Measurements from ENCODE around the gene RNF121. TPM values are rescaled to one million over a fixed set of nuclear protein-coding genes. Genes with fewer than 3 reads are reported as not detected.

RNF121 gene
- total and polyA plus RNA-seq, 2 of the 13 experiments (the other 11 are each of a cell fraction or from before 2014, with no cell fraction given), result 28.6 to 44.3 TPM

DNA sequence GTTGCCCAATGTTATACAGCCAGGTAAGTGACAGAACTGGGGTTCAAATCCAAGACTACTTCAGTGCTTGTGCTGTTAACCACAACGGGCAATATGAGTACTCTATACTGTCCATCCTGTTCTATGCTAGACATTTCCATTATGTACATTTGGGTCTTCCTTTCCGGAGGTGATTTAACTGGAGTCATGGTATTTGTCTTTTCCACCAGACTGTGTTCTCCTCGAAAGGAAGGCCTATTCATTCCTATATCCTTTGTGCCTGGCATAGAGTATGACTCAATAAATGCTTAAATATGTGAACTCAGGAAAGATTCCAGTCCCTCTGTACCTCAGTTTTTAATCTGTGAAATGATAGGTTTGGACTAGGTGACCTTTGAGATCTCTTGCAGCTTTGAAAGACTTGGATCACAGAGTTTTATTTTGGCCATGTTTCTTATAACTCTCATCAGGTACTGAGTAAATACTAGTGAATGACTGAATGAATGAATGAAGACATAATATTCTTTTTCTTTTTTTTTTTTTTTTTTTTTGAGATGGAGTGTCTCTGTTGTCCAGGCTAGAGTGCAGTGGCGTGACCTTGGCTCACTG, 6.6 kb downstream of the RNF121 start:
- FAIRE-seq (no peak), ATAC-seq (no peak), DNase-seq (ENCODE audit: low spot score) (no peak)
- TF ChIP-seq, protein P1, sequence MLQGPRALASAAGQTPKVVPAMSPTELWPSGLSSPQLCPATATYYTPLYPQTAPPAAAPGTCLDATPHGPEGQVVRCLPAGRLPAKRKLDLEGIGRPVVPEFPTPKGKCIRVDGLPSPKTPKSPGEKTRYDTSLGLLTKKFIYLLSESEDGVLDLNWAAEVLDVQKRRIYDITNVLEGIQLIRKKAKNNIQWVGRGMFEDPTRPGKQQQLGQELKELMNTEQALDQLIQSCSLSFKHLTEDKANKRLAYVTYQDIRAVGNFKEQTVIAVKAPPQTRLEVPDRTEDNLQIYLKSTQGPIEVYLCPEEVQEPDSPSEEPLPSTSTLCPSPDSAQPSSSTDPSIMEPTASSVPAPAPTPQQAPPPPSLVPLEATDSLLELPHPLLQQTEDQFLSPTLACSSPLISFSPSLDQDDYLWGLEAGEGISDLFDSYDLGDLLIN (CRISPR knock-in tag; IDR thresholded peaks at IDR 0.05; ENCODE audit: borderline replicate concordance), result no peak
- Histone ChIP-seq H3K4me2 (ENCODE audit: low read depth, low read length) (no peak overlapping the region), H3K36me3 (replicated peaks in 1 of 2; ENCODE audit: control insufficient read depth in 1 of 2, insufficient read depth in 2 of 2, low read length in 2 of 2) (peaks cover 3 to 13% of the 10 kb centered on the region in 2 experiments; a peak in 2 of 5 replicates), H3K27ac (ENCODE audit: extremely low read length, insufficient read depth, low read length) (no peak overlapping the region), H3K27me3 (ENCODE audit: control insufficient read depth in 1 of 2, insufficient read depth in 2 of 2, low read length in 2 of 2) (no peaks in the 10 kb centered on the region), H4K20me1 (ENCODE audit: insufficient read depth, low read length) (peaks cover 6% of the 10 kb centered on the region; the same call in 1 of the 2 replicates), H2AFZ (ENCODE audit: low read length) (no peak overlapping the region), H3K4me1 (ENCODE audit: insufficient read depth, low read length) (peaks cover 55% of the 10 kb centered on the region), H3K9me3 (ENCODE audit: low read length) (no peaks in the 10 kb centered on the region), H3K79me2 (ENCODE audit: insufficient read depth, low read length) (peaks cover 91% of the 10 kb centered on the region), H3K4me3 (replicated peaks in 1 of 3; ENCODE audit: insufficient read depth in 1 of 3, low read depth in 2 of 3, low read length in 3 of 3) (no peak overlapping the region), H3K9ac (ENCODE audit: insufficient read depth, low read depth, low read length) (no peak overlapping the region)
- intact Hi-C loops (cut with micrococcal nuclease; ENCODE audit: unreplicated experiment) (no loop called here), in situ Hi-C loops (cut with HindIII; ENCODE audit: extremely low pct_ligation_motif_present, low pct_unique_long_range_greater_than_20kb) (no loop called here)
- POLR2A ChIA-PET, result no interaction called here
- CTCF ChIA-PET (ENCODE audit: low intra/inter-chr PET ratio, low total read pairs), result no interaction called here
- BruUV-seq (replicated peaks), result no TSS peak
- 74% methylated on average over 4 of the region's 4 CpGs for WGBS (ENCODE audit: low lambda C conversion rate)

DNA sequence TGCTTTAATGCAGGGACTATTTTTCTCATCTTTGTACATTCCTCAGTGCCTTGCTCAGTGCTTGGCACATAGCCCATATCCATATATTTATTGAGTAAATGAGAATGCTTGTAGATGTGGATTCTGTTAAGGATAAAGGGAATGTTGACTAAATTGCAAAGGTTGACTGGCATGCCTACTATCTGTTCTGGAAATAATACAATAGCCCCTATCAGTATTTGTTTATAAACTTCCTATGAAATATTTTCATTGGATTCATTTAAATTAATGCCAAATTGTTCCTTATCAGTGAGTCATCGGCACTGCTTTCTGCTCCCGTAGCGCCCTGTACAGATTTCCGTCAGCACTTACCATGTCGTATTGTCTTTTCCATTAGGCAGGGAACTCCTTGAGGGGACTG, 8.0 kb downstream of the RNF121 start:
- no peaks in the 10 kb centered on the region for H3K9me3 ChIP-seq (ENCODE audit: low read length)
- H2AFZ ChIP-seq (ENCODE audit: low read length), result no peak overlapping the region
- ATAC-seq (no peak), FAIRE-seq (no peak), DNase-seq (ENCODE audit: low spot score) (no peak)
- H3K9ac ChIP-seq (ENCODE audit: insufficient read depth, low read depth, low read length), result no peak overlapping the region
- H4K20me1 ChIP-seq (ENCODE audit: insufficient read depth, low read length), result peaks cover 6% of the 10 kb centered on the region; the same call in 1 of the 2 replicates
- BruUV-seq (replicated peaks), result no TSS peak
- peaks cover 91% of the 10 kb centered on the region for H3K79me2 ChIP-seq (ENCODE audit: insufficient read depth, low read length)
- intact Hi-C loops (cut with micrococcal nuclease; ENCODE audit: unreplicated experiment) (no loop called here), in situ Hi-C loops (cut with HindIII; ENCODE audit: extremely low pct_ligation_motif_present, low pct_unique_long_range_greater_than_20kb) (no loop called here)
- H3K4me2 ChIP-seq (ENCODE audit: low read depth, low read length), result no peak overlapping the region
- 76% methylated on average over 5 of the region's 5 CpGs for WGBS (ENCODE audit: low lambda C conversion rate)
- peaks cover 3 to 13% of the 10 kb centered on the region in 2 experiments; a peak in 4 of 5 replicates for H3K36me3 ChIP-seq (replicated peaks in 1 of 2; ENCODE audit: control insufficient read depth in 1 of 2, insufficient read depth in 2 of 2, low read length in 2 of 2)
- H3K27me3 ChIP-seq (ENCODE audit: control insufficient read depth in 1 of 2, insufficient read depth in 2 of 2, low read length in 2 of 2), result no peaks in the 10 kb centered on the region
- no peak overlapping the region for H3K27ac ChIP-seq (ENCODE audit: extremely low read length, insufficient read depth, low read length)
- H3K4me3 ChIP-seq (replicated peaks in 1 of 3; ENCODE audit: insufficient read depth in 1 of 3, low read depth in 2 of 3, low read length in 3 of 3), result no peak overlapping the region
- peaks cover 41% of the 10 kb centered on the region for H3K4me1 ChIP-seq (ENCODE audit: insufficient read depth, low read length)
- CTCF ChIA-PET (ENCODE audit: low intra/inter-chr PET ratio, low total read pairs), result no interaction called here
- POLR2A ChIA-PET, result no interaction called here
- TF ChIP-seq TAF15 (IDR thresholded peaks at IDR 0.05; ENCODE audit: low read depth, low read length, poor library complexity, severe bottlenecking) (no peak), ISL2 (CRISPR knock-in tag; IDR thresholded peaks at IDR 0.05) (no peak), RAD21 (CRISPR knock-in tag; IDR thresholded peaks at IDR 0.05) (no peak), ZNF451 (CRISPR knock-in tag; IDR thresholded peaks at IDR 0.05) (no peak), ZNF569 (CRISPR knock-in tag; IDR thresholded peaks at IDR 0.05; ENCODE audit: borderline replicate concordance) (no peak), GFI1 (CRISPR knock-in tag; IDR thresholded peaks at IDR 0.05; ENCODE audit: borderline replicate concordance) (no peak)
- TF ChIP-seq, protein P2, sequence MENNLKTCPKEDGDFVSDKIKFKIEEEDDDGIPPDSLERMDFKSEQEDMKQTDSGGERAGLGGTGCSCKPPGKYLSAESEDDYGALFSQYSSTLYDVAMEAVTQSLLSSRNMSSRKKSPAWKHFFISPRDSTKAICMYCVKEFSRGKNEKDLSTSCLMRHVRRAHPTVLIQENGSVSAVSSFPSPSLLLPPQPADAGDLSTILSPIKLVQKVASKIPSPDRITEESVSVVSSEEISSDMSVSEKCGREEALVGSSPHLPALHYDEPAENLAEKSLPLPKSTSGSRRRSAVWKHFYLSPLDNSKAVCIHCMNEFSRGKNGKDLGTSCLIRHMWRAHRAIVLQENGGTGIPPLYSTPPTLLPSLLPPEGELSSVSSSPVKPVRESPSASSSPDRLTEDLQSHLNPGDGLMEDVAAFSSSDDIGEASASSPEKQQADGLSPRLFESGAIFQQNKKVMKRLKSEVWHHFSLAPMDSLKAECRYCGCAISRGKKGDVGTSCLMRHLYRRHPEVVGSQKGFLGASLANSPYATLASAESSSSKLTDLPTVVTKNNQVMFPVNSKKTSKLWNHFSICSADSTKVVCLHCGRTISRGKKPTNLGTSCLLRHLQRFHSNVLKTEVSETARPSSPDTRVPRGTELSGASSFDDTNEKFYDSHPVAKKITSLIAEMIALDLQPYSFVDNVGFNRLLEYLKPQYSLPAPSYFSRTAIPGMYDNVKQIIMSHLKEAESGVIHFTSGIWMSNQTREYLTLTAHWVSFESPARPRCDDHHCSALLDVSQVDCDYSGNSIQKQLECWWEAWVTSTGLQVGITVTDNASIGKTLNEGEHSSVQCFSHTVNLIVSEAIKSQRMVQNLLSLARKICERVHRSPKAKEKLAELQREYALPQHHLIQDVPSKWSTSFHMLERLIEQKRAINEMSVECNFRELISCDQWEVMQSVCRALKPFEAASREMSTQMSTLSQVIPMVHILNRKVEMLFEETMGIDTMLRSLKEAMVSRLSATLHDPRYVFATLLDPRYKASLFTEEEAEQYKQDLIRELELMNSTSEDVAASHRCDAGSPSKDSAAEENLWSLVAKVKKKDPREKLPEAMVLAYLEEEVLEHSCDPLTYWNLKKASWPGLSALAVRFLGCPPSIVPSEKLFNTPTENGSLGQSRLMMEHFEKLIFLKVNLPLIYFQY (CRISPR knock-in tag; IDR thresholded peaks at IDR 0.05; ENCODE audit: borderline replicate concordance), result no peak
- TF ChIP-seq, protein P3, sequence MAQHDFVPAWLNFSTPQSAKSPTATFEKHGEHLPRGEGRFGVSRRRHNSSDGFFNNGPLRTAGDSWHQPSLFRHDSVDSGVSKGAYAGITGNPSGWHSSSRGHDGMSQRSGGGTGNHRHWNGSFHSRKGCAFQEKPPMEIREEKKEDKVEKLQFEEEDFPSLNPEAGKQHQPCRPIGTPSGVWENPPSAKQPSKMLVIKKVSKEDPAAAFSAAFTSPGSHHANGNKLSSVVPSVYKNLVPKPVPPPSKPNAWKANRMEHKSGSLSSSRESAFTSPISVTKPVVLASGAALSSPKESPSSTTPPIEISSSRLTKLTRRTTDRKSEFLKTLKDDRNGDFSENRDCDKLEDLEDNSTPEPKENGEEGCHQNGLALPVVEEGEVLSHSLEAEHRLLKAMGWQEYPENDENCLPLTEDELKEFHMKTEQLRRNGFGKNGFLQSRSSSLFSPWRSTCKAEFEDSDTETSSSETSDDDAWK (CRISPR knock-in tag; IDR thresholded peaks at IDR 0.05), result no peak

Measured in HepG2 (cell line).